ENCODE results near the gene PSMD5. TPM values are rescaled to one million over a fixed set of nuclear protein-coding genes. Genes with fewer than 3 reads are reported as not detected.

Gene PSMD5
- total RNA-seq, 6 experiments from 2014 or later, result 56.9 to 63.2 (median 60.1) TPM

- H3K4me1 Mint-ChIP-seq (ENCODE audit: low read depth), result peaks cover 17% of the 10 kb centered on the region
- H3K27me3 Mint-ChIP-seq (ENCODE audit: insufficient read depth), result no peaks in the 10 kb centered on the region
- H3K27ac Mint-ChIP-seq, result peak overlapping the region; percentile 65
Measured at GRCh38 chr9:120829650-120830049, 13.1 kb downstream of the PSMD5 start.

GRCh38 chr9:120820095-120820494, 22.6 kb downstream of the PSMD5 start:
- H3K27ac Mint-ChIP-seq, result no peak overlapping the region
- H3K36me3 Mint-ChIP-seq (ENCODE audit: low read depth), result peaks cover 52% of the 10 kb centered on the region
- no peak overlapping the region for H3K4me3 Mint-ChIP-seq
- TF ChIP-seq CTCF (IDR thresholded peaks at IDR 0.05), result no peak
- no peaks in the 10 kb centered on the region for H3K4me1 Mint-ChIP-seq (ENCODE audit: low read depth)
- no peak for DNase-seq
- H3K9me3 Mint-ChIP-seq, result no peaks in the 10 kb centered on the region
- no peaks in the 10 kb centered on the region for H3K27me3 Mint-ChIP-seq (ENCODE audit: insufficient read depth)

More at GRCh38 chr9:120829650-120830049, 13.1 kb downstream of the PSMD5 start:
- H3K4me3 Mint-ChIP-seq, result no peak overlapping the region
- TF ChIP-seq CTCF (IDR thresholded peaks at IDR 0.05), result no peak
- H3K36me3 Mint-ChIP-seq (ENCODE audit: low read depth), result peaks cover 40% of the 10 kb centered on the region
- no peaks in the 10 kb centered on the region for H3K9me3 Mint-ChIP-seq
- DNase-seq, result no peak

- H3K27ac Mint-ChIP-seq, result no peak overlapping the region
- no peaks in the 10 kb centered on the region for H3K9me3 Mint-ChIP-seq
- no peaks in the 10 kb centered on the region for H3K27me3 Mint-ChIP-seq (ENCODE audit: insufficient read depth)
- TF ChIP-seq CTCF (IDR thresholded peaks at IDR 0.05), result no peak
- peaks cover 5% of the 10 kb centered on the region for H3K4me1 Mint-ChIP-seq (ENCODE audit: low read depth)
- peaks cover 39% of the 10 kb centered on the region for H3K36me3 Mint-ChIP-seq (ENCODE audit: low read depth)
- no peak overlapping the region for H3K4me3 Mint-ChIP-seq
- DNase-seq, result no peak
Measured at GRCh38 chr9:120818595-120818994, 24.1 kb downstream of the PSMD5 start.

GRCh38 chr9:120815075-120815474, 27.6 kb downstream of the PSMD5 start:
- DNase-seq, result no peak
- H3K4me1 Mint-ChIP-seq (ENCODE audit: low read depth), result peaks cover 11% of the 10 kb centered on the region
- H3K36me3 Mint-ChIP-seq (ENCODE audit: low read depth), result peaks cover 21% of the 10 kb centered on the region
- H3K27ac Mint-ChIP-seq, result no peak overlapping the region
- TF ChIP-seq CTCF (IDR thresholded peaks at IDR 0.05), result no peak
- no peaks in the 10 kb centered on the region; the same call in 1 of the 2 replicates for H3K27me3 Mint-ChIP-seq (ENCODE audit: insufficient read depth)
- no peaks in the 10 kb centered on the region for H3K9me3 Mint-ChIP-seq
- H3K4me3 Mint-ChIP-seq, result no peak overlapping the region

GRCh38 chr9:120808931-120809330, 33.8 kb downstream of the PSMD5 start:
- Mint-ChIP-seq H3K9me3 (peaks cover 47% of the 10 kb centered on the region), H3K27ac (no peak overlapping the region), H3K36me3 (ENCODE audit: low read depth) (peaks cover 45% of the 10 kb centered on the region), H3K4me1 (ENCODE audit: low read depth) (peaks cover 10% of the 10 kb centered on the region), H3K27me3 (ENCODE audit: insufficient read depth) (no peaks in the 10 kb centered on the region; the same call in 1 of the 2 replicates), H3K4me3 (no peak overlapping the region)
- TF ChIP-seq CTCF (IDR thresholded peaks at IDR 0.05), result no peak
- DNase-seq, result no peak
